ENCODE data around the gene UPF3A. TPM values are rescaled to one million over a fixed set of nuclear protein-coding genes. Genes with fewer than 3 reads are reported as not detected.
"Not testable (repeated sequence)": the region's sequence is repeated elsewhere in the genome, so short reads cannot be mapped to it uniquely, and the experiment has no call there.

The UPF3A gene
- 10 to 100 TPM; 29.0 to 32.6 TPM for total RNA-seq
- long read RNA-seq, partial matches to known transcripts = 32 of 48 reads
- long read RNA-seq, other reads (novel, unspliced or antisense) = 13 of 48 reads

DNA sequence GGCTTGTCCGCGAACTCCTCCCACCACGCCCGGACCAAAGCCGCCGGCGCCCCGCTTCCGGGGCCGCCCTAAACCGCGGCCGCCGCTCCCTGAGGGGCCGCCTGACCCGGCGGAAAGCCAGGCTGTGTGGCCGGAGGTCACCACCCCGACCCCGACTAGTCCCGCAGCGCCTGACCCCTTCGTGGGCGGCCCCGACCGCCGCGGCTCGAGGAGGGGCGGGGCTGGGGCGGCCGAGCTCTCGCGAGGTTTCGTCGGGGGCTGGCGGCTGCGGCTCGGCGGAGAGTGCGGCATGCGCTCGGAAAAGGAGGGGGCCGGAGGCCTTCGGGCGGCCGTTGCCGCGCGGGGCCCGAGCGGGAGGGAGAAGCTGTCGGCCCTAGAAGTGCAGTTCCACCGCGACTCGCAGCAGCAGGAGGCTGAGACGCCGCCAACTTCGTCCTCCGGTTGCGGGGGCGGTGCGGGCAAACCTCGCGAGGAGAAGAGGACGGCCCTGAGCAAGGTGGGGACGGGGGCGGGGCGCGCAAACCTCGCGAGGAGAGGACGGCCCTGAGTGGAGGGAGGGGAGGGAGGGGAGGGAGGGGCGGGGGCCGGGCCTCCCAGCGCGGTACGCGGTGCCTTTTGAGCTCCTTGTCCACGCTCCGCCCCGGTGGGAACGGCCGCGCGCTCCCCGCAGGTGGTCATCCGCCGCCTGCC is at the start of gene UPF3A:
UPF3A (plus strand) TSS at position 251 of the 690 bp plus-strand sequence; CDS start at position 290, 39 bp downstream.
- DNase-seq (peak; percentile 91), ATAC-seq (peak; percentile 87)
- intact Hi-C loops (cut with DNase I, micrococcal nuclease) = no loop called here

GRCh38 chr13:114231886-114232285 is 49.5 kb upstream of the UPF3A start:
- intact Hi-C loops (cut with DNase I, micrococcal nuclease) = no loop called here
- DNase-seq (no peak), ATAC-seq (no peak)

DNA sequence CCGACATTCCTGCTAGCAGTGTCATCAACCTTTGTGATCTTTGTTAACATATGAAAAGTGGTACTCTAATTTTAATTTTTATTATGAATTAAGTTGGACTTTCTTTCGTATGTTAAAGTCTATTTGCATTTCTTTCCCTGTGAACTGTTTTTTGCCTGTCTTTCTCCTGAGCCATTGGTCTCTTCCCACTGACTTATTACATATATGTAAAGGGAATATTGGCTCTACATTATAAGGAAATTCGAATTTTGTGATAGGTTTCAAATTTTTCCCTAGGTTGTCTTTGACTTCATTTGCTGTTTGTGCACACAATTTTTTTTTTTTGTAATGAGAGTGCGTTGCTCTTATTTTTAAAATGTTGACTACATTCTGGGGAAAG is 47.1 kb upstream of the UPF3A start:
- intact Hi-C loops (cut with DNase I, micrococcal nuclease) = no loop called here
- ATAC-seq = no peak
- DNase-seq = no peak

DNA sequence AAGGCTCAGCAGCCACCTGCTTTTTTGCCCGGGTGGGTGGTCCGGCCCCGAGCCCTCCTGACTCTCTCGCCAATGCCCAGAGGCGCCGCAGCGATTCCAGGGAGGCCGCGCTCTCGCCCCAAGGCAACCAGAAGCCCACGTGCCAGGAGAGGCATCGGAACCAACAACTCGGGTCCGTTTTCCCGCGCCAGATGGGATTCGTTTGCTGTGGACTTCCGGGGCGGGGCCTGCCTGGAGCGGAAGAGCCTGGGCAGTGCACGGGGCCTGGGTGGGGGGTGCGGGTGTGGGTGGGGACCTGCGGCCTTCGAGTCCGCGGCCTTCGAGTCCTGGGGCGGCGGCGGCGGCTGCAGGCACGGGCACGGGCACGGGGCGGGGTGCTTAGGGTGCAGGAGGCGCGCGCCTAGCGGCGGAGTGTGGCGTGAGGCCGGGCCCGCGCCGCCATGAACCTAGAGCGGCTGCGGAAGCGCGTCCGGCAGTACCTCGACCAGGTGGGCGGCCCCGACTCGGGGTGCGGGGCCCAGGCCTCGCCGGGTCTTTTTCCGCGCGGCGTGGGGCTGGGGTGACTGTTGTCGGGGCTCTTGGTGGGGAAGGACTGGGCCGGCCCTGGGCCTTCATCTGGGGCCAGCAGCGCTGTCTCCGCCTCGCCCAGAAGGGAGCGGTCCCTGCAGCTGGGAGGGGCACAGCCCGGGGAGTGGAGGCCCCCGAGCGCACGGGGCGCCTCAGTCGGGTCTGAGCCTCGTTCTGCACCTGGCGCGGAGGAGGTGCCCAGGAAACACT is 46.6 kb upstream of the UPF3A start, which contains the start of gene CDC16:
CDC16 (plus strand) TSS at position 253 of the 777 bp plus-strand sequence; CDS start at position 441, 188 bp downstream.
- DNase-seq (peak; percentile 94 to 96), ATAC-seq (peak; percentile 93)
- intact Hi-C loops (cut with DNase I, micrococcal nuclease) = no loop called here

- ATAC-seq (no peak), DNase-seq (peak in 1 of 2 donors; percentile 12)
- intact Hi-C loops (cut with DNase I, micrococcal nuclease) = no loop called here
Observed at GRCh38 chr13:114235697-114236096, 45.7 kb upstream of the UPF3A start.

GRCh38 chr13:114236227-114236626 is 45.2 kb upstream of the UPF3A start:
- DNase-seq (no peak), ATAC-seq (no peak)
- intact Hi-C loops (cut with DNase I, micrococcal nuclease) = no loop called here

GRCh38 chr13:114237415-114238112 is 43.8 kb upstream of the UPF3A start:
- intact Hi-C loops (cut with DNase I, micrococcal nuclease) = no loop called here
- ATAC-seq (no peak), DNase-seq (no peak)

DNA sequence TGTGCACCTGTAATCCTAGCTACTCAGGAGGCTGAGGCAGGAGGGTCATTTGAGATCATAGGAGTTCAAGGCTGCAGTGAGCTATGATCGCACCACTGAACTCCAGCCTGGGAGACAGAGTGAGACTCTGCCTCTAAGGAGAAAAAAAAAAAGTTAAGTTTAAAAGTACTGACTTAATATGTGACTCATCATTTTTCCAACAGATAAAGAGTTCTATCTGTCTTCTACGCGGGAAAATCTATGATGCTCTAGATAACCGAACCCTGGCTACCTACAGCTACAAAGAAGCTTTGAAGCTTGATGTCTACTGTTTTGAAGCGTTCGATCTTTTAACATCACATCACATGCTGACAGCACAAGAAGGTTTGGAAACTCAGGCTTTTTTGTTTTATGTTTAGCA is 39.5 kb upstream of the UPF3A start:
- DNase-seq (no peak), ATAC-seq (no peak)
- intact Hi-C loops (cut with DNase I, micrococcal nuclease) = no loop called here

- DNase-seq (no peak), ATAC-seq (no peak)
- intact Hi-C loops (cut with DNase I, micrococcal nuclease) = no loop called here
Observed at GRCh38 chr13:114243971-114244370, 37.4 kb upstream of the UPF3A start.

GRCh38 chr13:114244637-114245036 is 36.8 kb upstream of the UPF3A start:
- ATAC-seq (no peak), DNase-seq (no peak)
- intact Hi-C loops (cut with DNase I, micrococcal nuclease) = no loop called here

DNA sequence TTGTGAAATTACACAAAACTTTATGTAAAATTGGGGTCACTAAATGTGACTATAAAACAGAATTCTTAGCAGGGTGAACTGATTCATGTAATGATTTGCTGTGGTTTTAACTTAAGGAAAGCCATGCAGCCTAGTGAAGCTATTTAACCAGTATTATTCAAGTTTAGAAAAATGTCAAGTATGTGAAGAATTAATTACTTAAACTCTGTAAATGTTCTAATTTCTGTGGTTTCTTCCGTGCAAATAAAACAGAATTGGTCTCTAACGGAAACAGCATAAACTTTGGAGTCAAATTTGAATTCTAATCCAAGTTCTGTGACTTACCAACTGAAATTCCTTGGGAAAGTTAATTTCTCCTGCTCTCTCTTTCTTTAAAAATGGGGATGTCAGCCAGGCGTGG is 33.4 kb upstream of the UPF3A start:
- no peak for DNase-seq
- ATAC-seq = no peak
- intact Hi-C loops (cut with DNase I, micrococcal nuclease) = no loop called here

DNA sequence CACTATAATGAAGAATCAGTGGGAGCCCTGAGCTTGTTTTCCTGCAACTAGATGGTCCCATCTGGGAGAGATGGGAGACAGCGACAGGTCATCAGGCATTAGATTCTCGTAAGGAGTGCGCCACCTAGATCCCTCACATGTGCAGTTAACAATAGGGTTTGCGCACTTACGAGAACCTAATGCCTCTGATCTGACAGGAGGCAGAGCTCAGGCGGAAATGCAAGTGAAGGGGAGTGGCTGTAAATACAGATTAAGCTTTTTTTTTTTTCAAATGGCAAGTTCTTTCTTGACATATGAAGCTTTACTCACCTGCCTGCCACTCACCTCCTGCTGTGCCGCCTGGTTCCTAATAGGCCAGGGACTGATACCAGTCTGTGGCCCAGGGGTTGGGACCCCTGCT is 32.3 kb upstream of the UPF3A start:
- ATAC-seq (peak; percentile 94), DNase-seq (peak; percentile 37 to 56)
- intact Hi-C loops (cut with DNase I, micrococcal nuclease) = no loop called here

GRCh38 chr13:114251639-114252440 is 29.6 kb upstream of the UPF3A start:
- intact Hi-C loops (cut with DNase I, micrococcal nuclease); ATAC-seq; DNase-seq: not testable (repeated sequence)

DNA sequence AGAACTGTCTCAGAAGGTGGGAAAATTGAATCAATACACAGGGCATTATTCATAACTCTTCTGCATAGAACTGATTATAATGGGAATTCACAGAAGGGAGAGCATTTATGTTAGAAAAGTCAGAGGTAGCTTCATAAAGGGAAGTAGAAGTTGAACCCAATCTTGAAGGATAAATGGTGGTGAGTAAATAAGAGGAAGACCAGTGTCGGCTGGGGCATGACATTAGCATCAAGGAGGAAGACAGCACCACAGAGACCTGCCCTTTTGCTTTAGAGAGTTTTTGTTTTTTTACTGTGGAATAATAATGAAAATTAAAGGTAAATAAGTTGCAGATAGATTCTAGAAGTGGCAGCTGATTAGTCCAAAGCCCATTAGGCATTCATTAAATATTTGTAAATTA is 24.9 kb upstream of the UPF3A start:
- no peak for DNase-seq
- no peak for ATAC-seq
- intact Hi-C loops (cut with DNase I, micrococcal nuclease) = no loop called here

- DNase-seq (no peak), ATAC-seq (no peak)
- intact Hi-C loops (cut with DNase I, micrococcal nuclease) = no loop called here
Observed at GRCh38 chr13:114257014-114257413, 24.4 kb upstream of the UPF3A start.

DNA sequence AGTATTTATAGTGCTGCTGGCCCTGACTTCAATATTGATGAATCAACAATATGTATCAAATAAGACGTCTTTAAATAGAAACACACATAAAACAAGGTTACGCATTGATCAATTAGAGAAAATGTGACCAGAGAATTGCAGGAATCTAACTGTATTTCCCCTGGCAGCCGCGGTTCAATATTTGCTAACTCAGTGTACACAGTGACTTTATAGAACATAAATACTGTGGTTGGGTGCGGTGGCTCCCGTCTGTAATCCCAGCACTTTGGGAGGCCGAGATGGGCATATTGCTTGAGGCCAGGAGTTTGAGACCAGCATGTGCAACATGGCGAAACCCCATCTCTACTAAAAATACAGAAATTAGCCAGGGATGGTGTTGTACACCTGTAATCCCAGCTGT is 22.8 kb upstream of the UPF3A start:
- DNase-seq (peak in 1 of 2 donors; percentile 37), ATAC-seq (peak; percentile 78)
- intact Hi-C loops (cut with DNase I, micrococcal nuclease) = no loop called here

- no peak for ATAC-seq
- no peak for DNase-seq
- intact Hi-C loops (cut with DNase I, micrococcal nuclease) = no loop called here
Observed at GRCh38 chr13:114259374-114259773, 22.0 kb upstream of the UPF3A start.

DNA sequence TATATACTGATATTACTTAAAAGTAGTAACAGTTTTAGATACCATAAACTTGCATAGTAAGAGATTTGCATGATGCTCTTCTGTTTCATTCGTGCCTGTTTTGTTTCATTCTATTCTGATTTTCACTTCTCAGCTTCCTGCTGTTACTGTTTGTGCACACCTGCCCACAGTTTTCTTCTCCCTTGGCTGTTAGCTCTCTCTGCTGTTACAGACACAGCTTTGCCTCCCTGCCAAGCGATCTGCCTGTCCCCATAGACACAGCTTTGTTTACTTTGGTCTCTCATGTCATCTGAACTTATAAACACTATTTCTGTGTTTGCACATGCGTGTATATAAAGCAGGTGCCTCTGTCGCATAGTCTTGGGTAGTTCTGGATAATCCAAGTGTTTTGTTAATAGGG is 21.4 kb upstream of the UPF3A start:
- DNase-seq (peak; percentile 20 to 39), ATAC-seq (peak; percentile 70)
- intact Hi-C loops (cut with DNase I, micrococcal nuclease) = no loop called here

GRCh38 chr13:114260814-114261213 is 20.6 kb upstream of the UPF3A start:
- DNase-seq (no peak), ATAC-seq (no peak)
- intact Hi-C loops (cut with DNase I, micrococcal nuclease) = no loop called here
